ENCODE measurements around the gene FOXB2. TPM values are rescaled to one million over a fixed set of nuclear protein-coding genes. Genes with fewer than 3 reads are reported as not detected.
A peak's percentile ranks its signal among the peaks of the same experiment; 100 is the strongest.

FOXB2 gene
- total RNA-seq, 3 donors from 2014 or later: not detected

DNA sequence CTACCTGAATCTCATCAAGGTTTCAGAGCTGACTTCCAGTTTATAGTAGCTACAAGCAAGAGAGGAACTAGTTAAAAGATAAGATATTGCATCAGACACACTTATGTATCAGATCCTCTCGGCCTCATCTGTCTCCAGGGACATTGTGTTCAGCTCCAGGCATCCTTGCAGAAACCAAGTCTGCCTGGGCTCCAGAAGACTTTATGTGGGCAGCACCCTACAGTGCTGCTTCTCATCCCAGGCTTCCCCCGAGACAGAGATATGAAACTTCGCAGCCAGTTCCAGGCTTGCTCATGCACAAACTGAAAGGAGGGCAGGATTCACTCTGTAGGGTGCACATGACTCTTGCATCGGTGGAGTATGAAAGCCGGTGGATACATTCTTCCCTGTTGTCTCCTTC, 33.9 kb upstream of the FOXB2 start:
- no peak overlapping the region for H3K4me3 ChIP-seq
- no peak overlapping the region for H3K27ac ChIP-seq
- peaks cover 0 to 4% of the 10 kb centered on the region in 2 donors for H3K27me3 ChIP-seq
- DNase-seq (ENCODE audit: low spot score in 2 of 2): no peak
- no peaks in the 10 kb centered on the region for H3K4me1 ChIP-seq
- TF ChIP-seq POLR2AphosphoS5 (IDR thresholded peaks at IDR 0.05) (no peak), POLR2A (IDR thresholded peaks at IDR 0.05) (no peak)
- TF ChIP-seq, protein P1, sequence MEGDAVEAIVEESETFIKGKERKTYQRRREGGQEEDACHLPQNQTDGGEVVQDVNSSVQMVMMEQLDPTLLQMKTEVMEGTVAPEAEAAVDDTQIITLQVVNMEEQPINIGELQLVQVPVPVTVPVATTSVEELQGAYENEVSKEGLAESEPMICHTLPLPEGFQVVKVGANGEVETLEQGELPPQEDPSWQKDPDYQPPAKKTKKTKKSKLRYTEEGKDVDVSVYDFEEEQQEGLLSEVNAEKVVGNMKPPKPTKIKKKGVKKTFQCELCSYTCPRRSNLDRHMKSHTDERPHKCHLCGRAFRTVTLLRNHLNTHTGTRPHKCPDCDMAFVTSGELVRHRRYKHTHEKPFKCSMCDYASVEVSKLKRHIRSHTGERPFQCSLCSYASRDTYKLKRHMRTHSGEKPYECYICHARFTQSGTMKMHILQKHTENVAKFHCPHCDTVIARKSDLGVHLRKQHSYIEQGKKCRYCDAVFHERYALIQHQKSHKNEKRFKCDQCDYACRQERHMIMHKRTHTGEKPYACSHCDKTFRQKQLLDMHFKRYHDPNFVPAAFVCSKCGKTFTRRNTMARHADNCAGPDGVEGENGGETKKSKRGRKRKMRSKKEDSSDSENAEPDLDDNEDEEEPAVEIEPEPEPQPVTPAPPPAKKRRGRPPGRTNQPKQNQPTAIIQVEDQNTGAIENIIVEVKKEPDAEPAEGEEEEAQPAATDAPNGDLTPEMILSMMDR (IDR thresholded peaks at IDR 0.05): no peak
- intact Hi-C loops (cut with DNase I; ENCODE audit: low total_unique reads): loop anchor here (5.0 kb wide), 1 partner anchor 477 kb away; no protein-coding TSS in a partner anchor
- H3K36me3 ChIP-seq: no peaks in the 10 kb centered on the region
- H3K9me3 ChIP-seq: no peaks in the 10 kb centered on the region

DNA sequence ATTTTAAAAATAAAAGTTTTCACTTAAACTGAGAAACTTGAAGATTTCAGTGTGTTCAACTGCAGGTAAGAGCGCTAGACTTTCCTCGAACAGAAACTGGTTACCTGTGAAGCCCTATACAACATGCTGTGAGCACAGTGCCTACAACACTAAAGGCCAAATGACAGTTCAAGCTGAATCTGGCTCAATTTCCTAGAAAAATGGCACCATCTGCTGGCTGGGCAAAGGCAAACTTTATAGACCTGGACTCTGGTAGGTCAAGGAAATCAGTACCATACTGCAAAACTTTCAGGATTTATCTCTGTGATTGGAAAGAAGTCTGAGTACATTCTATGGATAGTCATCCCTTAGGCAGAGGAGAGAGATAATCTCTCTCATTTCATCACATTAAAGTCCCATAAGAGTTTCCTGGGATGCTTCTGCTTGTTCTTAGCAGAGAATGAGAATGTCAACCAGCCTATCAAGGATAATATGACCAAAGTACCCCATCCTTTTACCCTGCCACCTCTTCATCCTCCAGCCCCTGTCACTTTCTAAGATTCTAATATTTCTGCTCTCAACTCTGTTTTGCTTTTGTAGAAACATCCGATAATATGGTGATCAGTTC, 31.8 kb upstream of the FOXB2 start:
- no peaks in the 10 kb centered on the region for H3K36me3 ChIP-seq
- no peak for DNase-seq (ENCODE audit: low spot score in 2 of 2)
- intact Hi-C loops (cut with DNase I; ENCODE audit: low total_unique reads): loop anchor here (5.0 kb wide), 1 partner anchor 475 kb away; no protein-coding TSS in a partner anchor
- H3K4me3 ChIP-seq: no peak overlapping the region
- H3K27ac ChIP-seq: no peak overlapping the region
- no peaks in the 10 kb centered on the region for H3K4me1 ChIP-seq
- H3K27me3 ChIP-seq: peaks cover 0 to 4% of the 10 kb centered on the region in 2 donors
- TF ChIP-seq, protein P1 (IDR thresholded peaks at IDR 0.05): no peak
- TF ChIP-seq POLR2A (IDR thresholded peaks at IDR 0.05) (no peak), POLR2AphosphoS5 (IDR thresholded peaks at IDR 0.05) (no peak)
- H3K9me3 ChIP-seq: no peaks in the 10 kb centered on the region

GRCh38 chr9:76988941-76989340, 30.5 kb upstream of the FOXB2 start:
- Histone ChIP-seq H3K27ac (no peak overlapping the region), H3K9me3 (no peaks in the 10 kb centered on the region), H3K27me3 (peaks cover 0 to 4% of the 10 kb centered on the region in 2 donors), H3K36me3 (no peaks in the 10 kb centered on the region), H3K4me1 (no peaks in the 10 kb centered on the region), H3K4me3 (no peak overlapping the region)
- TF ChIP-seq POLR2AphosphoS5 (IDR thresholded peaks at IDR 0.05) (no peak), POLR2A (IDR thresholded peaks at IDR 0.05) (no peak)
- TF ChIP-seq, protein P1 (IDR thresholded peaks at IDR 0.05): no peak
- intact Hi-C loops (cut with DNase I; ENCODE audit: low total_unique reads): loop anchor here (5.0 kb wide), 1 partner anchor 473 kb away; no protein-coding TSS in a partner anchor
- DNase-seq (ENCODE audit: low spot score in 2 of 2): no peak

- H3K27me3 ChIP-seq: peaks cover 0 to 4% of the 10 kb centered on the region in 2 donors
- no peaks in the 10 kb centered on the region for H3K4me1 ChIP-seq
- intact Hi-C loops (cut with DNase I; ENCODE audit: low total_unique reads): loop anchor here (5.0 kb wide), 1 partner anchor 473 kb away; no protein-coding TSS in a partner anchor
- no peak for DNase-seq (ENCODE audit: low spot score in 2 of 2)
- H3K27ac ChIP-seq: no peak overlapping the region
- no peaks in the 10 kb centered on the region for H3K9me3 ChIP-seq
- no peak for TF ChIP-seq POLR2AphosphoS5 (IDR thresholded peaks at IDR 0.05)
- TF ChIP-seq, protein P1 (IDR thresholded peaks at IDR 0.05): no peak
- TF ChIP-seq POLR2A (IDR thresholded peaks at IDR 0.05): no peak
- H3K36me3 ChIP-seq: no peaks in the 10 kb centered on the region
- no peak overlapping the region for H3K4me3 ChIP-seq
Observed at GRCh38 chr9:76989501-76989900, 30.0 kb upstream of the FOXB2 start.

DNA sequence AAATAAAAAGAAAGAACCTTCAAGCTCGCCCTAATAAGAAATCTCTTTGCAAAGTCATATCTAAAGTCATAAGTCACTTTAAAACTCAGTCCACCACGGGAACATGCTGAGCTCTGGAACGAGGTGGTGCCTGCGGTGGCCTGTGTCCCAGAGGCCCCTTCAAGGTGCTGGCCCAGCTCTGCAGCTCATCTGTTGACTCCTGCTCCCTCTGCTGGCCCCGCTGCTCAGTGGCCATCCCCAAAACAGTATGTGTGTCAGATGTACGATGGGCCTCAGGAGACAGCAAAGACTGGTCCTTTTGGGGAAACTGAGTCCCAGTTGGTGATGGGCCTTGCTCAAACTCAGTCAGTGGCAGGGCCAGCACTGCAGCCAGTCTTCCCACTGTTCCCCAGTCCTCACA, 22.8 kb upstream of the FOXB2 start:
- H3K4me3 ChIP-seq: no peak overlapping the region
- DNase-seq (ENCODE audit: low spot score in 2 of 2): no peak
- no peaks in the 10 kb centered on the region for H3K27me3 ChIP-seq
- H3K4me1 ChIP-seq: no peaks in the 10 kb centered on the region
- H3K9me3 ChIP-seq: no peaks in the 10 kb centered on the region
- no peak overlapping the region for H3K27ac ChIP-seq
- TF ChIP-seq POLR2A (IDR thresholded peaks at IDR 0.05): no peak
- TF ChIP-seq, protein P1 (IDR thresholded peaks at IDR 0.05): peak in 1 of 3 donors; percentile 15
- intact Hi-C loops (cut with DNase I; ENCODE audit: low total_unique reads): no loop called here
- H3K36me3 ChIP-seq: no peaks in the 10 kb centered on the region
